ENCODE results near the gene PLD6. TPM values are rescaled to one million over a fixed set of nuclear protein-coding genes. Genes with fewer than 3 reads are reported as not detected.

Gene PLD6
- total RNA-seq, 1 donor from 2014 or later: 7.6 TPM

DNA sequence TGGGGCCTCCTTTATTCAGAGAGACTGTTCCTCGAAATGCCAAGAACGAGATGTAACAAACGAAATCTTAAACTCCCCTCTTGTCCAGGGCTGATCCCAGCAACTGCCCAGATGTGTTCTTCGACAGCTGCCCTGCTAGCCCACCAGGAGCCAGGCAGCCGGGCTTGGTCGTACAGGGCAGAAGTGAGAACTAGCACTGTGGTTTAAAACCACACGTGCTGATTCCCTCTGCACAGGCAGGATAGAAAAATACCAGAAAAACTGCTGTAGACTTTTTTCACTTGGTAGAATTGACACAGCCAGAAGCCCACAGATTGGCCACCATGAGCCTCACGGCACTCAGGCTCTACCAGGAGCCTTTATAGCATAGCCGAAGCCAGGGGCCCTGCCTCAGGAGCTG, 33.1 kb downstream of the PLD6 start:
- intact Hi-C loops (cut with micrococcal nuclease): no loop called here
- ATAC-seq (ENCODE audit: low read depth) (no peak), DNase-seq (no peak)
- no peaks in the 10 kb centered on the region for H3K27me3 Mint-ChIP-seq
- no peak overlapping the region for H3K27ac Mint-ChIP-seq
- TF ChIP-seq, protein P1, sequence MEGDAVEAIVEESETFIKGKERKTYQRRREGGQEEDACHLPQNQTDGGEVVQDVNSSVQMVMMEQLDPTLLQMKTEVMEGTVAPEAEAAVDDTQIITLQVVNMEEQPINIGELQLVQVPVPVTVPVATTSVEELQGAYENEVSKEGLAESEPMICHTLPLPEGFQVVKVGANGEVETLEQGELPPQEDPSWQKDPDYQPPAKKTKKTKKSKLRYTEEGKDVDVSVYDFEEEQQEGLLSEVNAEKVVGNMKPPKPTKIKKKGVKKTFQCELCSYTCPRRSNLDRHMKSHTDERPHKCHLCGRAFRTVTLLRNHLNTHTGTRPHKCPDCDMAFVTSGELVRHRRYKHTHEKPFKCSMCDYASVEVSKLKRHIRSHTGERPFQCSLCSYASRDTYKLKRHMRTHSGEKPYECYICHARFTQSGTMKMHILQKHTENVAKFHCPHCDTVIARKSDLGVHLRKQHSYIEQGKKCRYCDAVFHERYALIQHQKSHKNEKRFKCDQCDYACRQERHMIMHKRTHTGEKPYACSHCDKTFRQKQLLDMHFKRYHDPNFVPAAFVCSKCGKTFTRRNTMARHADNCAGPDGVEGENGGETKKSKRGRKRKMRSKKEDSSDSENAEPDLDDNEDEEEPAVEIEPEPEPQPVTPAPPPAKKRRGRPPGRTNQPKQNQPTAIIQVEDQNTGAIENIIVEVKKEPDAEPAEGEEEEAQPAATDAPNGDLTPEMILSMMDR (IDR thresholded peaks at IDR 0.05): no peak
- peaks cover 80% of the 10 kb centered on the region for H3K36me3 Mint-ChIP-seq (ENCODE audit: low read depth)
- CTCF ChIA-PET: no interaction called here
- POLR2A ChIA-PET: no interaction called here
- no peaks in the 10 kb centered on the region for H3K9me3 Mint-ChIP-seq
- H3K4me3 Mint-ChIP-seq: no peak overlapping the region
- H3K4me1 Mint-ChIP-seq: peaks cover 28% of the 10 kb centered on the region

DNA sequence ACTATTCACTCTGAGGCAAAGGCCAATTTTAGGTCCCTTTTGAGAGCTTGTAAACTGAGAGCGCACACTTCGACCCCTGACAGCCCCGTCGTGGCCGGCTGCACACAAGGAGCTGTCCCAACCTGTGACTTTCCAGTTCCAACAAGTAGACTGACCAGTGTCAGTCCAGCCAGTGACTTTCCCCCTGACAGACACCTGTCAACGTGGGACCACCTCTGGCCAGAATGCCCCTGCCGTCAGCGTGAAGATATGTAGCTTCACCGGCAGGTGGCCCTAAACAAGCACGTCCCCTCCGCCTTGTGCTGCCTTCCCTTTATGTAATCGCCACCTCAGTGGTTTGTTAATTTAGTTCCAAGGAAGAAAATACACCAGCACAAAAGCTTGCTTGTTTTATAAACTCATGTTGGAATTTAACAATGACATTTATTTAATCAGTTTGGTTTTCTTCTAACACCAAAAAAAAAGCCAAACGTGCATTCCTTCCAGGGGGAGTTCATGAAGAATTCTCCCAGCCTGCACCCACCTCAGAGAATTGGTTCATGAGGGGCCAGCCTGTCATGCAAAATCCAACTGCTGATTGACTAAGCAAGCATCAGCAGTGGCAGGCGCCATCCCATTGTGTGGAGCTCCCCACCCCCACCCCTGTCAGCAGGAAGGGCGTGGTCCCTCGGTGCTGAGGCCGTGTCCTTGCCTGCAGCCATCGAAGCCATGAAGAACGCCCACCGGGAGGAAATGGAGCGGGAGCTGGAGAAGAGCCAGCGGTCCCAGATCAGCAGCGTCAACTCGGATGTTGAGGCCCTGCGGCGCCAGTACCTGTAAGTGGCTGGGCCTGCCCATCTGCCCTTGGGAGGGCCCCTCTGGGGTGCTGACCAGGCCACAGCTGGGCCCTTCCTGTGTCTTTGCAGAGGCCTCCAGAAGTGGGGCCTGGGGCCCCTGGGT, 33.9 kb downstream of the PLD6 start:
- H3K36me3 Mint-ChIP-seq (ENCODE audit: low read depth): peaks cover 81% of the 10 kb centered on the region
- TF ChIP-seq, protein P1 (IDR thresholded peaks at IDR 0.05): no peak
- POLR2A ChIA-PET: no interaction called here
- intact Hi-C loops (cut with micrococcal nuclease): no loop called here
- ATAC-seq (ENCODE audit: low read depth) (no peak), DNase-seq (no peak)
- H3K4me3 Mint-ChIP-seq: no peak overlapping the region
- no peaks in the 10 kb centered on the region for H3K27me3 Mint-ChIP-seq
- H3K4me1 Mint-ChIP-seq: peaks cover 28% of the 10 kb centered on the region
- no peaks in the 10 kb centered on the region for H3K9me3 Mint-ChIP-seq
- CTCF ChIA-PET: no interaction called here
- H3K27ac Mint-ChIP-seq: no peak overlapping the region

DNA sequence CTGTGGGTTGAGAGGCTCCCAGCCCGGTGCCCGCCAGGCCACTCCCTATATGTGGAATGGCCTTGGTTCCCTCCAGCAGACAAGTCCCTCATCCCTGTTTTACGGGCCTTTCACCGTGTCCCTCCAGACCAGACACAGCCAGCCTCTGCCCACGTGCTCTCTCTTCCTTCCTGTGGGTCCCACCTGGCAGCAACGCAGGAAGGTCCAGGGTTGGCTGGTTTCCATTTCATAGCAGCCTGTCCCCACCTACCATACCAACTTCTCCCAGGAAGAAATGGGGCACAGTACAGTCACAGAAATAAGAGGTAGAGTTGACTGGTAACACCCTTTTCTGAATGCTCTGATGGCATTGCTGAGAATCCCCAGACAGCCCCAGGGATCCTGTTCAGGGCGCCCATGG, 34.9 kb downstream of the PLD6 start:
- CTCF ChIA-PET: no interaction called here
- peaks cover 79% of the 10 kb centered on the region for H3K36me3 Mint-ChIP-seq (ENCODE audit: low read depth)
- no peak overlapping the region for H3K27ac Mint-ChIP-seq
- no peak overlapping the region for H3K4me3 Mint-ChIP-seq
- POLR2A ChIA-PET: no interaction called here
- no peaks in the 10 kb centered on the region for H3K9me3 Mint-ChIP-seq
- H3K27me3 Mint-ChIP-seq: no peaks in the 10 kb centered on the region
- TF ChIP-seq, protein P1 (IDR thresholded peaks at IDR 0.05): no peak
- DNase-seq: no peak
- H3K4me1 Mint-ChIP-seq: peaks cover 23% of the 10 kb centered on the region
- intact Hi-C loops (cut with micrococcal nuclease): no loop called here
- ATAC-seq (ENCODE audit: low read depth): no peak

DNA sequence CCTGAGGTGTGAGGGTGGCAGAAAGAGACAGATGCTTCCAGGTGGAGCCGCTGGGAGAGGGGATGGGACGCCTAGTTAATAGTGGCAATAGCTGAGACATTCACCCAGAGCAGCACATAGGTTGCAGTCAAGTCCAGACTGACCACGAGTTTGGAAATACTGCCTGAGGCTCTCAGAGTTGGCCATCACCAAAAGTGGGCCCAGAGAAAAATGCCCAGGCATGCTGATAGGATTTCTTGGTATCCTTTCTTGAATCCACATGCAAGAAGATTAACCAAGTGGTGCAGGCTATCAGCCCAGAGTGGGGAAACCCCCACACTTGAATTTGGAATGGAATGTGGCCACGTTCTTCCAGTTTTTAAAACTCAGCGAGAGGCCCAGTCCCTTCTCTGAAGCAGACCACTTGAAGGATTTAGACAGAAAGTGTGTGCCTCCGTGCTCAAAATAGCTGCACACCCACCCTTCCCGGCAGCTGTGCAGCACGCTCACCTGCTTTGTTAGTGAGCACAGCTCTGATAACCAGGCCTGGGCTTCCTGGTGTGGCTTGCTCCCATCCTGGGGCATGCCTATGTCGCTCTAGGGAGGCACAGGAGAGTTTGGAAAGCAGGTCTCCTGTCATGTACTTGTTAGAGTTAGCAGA, 35.7 kb downstream of the PLD6 start:
- TF ChIP-seq, protein P1 (IDR thresholded peaks at IDR 0.05): no peak
- no peak overlapping the region for H3K4me3 Mint-ChIP-seq
- intact Hi-C loops (cut with micrococcal nuclease): no loop called here
- DNase-seq: no peak
- no peaks in the 10 kb centered on the region for H3K27me3 Mint-ChIP-seq
- ATAC-seq (ENCODE audit: low read depth): no peak
- no peak overlapping the region for H3K27ac Mint-ChIP-seq
- peaks cover 16% of the 10 kb centered on the region for H3K4me1 Mint-ChIP-seq
- ChIA-PET CTCF (no interaction called here), POLR2A (no interaction called here)
- no peaks in the 10 kb centered on the region for H3K9me3 Mint-ChIP-seq
- peaks cover 81% of the 10 kb centered on the region for H3K36me3 Mint-ChIP-seq (ENCODE audit: low read depth)

DNA sequence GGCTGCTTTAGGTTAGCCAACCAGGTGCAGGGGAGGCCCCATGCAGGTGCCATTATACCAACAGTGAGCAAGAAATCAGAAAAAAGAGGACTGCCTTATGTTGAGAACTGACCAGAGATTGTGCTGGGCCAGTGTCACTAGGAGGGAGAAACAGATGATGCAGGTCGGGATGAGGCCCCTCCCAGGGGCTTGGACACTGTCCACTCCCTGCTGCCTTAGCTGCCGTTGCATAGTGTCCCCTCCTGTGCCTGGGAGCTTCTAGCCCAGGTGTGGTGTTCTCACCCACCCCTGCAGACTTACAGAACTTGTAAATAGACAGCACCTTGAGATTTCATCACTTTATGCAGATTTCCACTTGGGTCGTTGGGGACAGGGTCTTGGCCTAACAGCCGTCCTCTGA, 36.7 kb downstream of the PLD6 start:
- TF ChIP-seq, protein P1 (IDR thresholded peaks at IDR 0.05): no peak
- peaks cover 87% of the 10 kb centered on the region for H3K36me3 Mint-ChIP-seq (ENCODE audit: low read depth)
- H3K27ac Mint-ChIP-seq: no peak overlapping the region
- ATAC-seq (ENCODE audit: low read depth) (no peak), DNase-seq (no peak)
- H3K4me1 Mint-ChIP-seq: peaks cover 7% of the 10 kb centered on the region
- intact Hi-C loops (cut with micrococcal nuclease): no loop called here
- H3K4me3 Mint-ChIP-seq: no peak overlapping the region
- ChIA-PET CTCF (no interaction called here), POLR2A (no interaction called here)
- H3K27me3 Mint-ChIP-seq: no peaks in the 10 kb centered on the region
- no peaks in the 10 kb centered on the region for H3K9me3 Mint-ChIP-seq
